Pancreas (tissue), 8 donors: ENCODE data around the gene DMRT3. TPM values are rescaled to one million over a fixed set of nuclear protein-coding genes. Genes with fewer than 3 reads are reported as not detected.

ENCODE experiments used
- polyA plus RNA-seq, 2 donors: library from polyadenylated mRNA; stranded (reverse); fragments of 200-250 nt; gene quantifications; one replicate each; pipeline ENCODE4 v1.2.3, GENCODE V29; 2013
- total RNA-seq, 6 donors: library from RNA; stranded (reverse); fragmentation: NEBNext Ultra II Directional in 4 of 6; extraction: Animal tissue kit (Norgen Biotek cat#: 25700) in 4 of 6; gene quantifications; one replicate each; pipeline versions ENCODE4 v1.2.1 to v1.2.4, GENCODE V29; 2021 to 2023
- donor health status: healthy with polysubstance abuse.
- donor health status: DM: no; HTN: no; CAD: no; lungs with moderate emphysema.
- donor health status: DM: no; HTN: no; CAD: no.
- donor health status: Bipolar disorder and iron deficiency.
- donor health status: DM: yes; HTN: yes; CAD: no.
- donor health status: DM: no; HTN: no; CAD: no.
- donor health status: DM: no; HTN: no; CAD: no.
- donor health status: DM: yes; HTN: yes; CAD: no.

The DMRT3 gene
- total and polyA plus RNA-seq, 8 donors = not detected

Other genes with a start within 250 kb of the DMRT3 start
- gene DMRT1, start 135.0 kb upstream of the DMRT3 start, total RNA-seq = not detected
- gene DMRT1, start 135.0 kb upstream of the DMRT3 start, polyA plus RNA-seq = not detected
- gene DMRT2, start 73.7 kb downstream of the DMRT3 start, total RNA-seq = under 1 TPM in 1 of 6 donors, not detected in 5; 0.14 TPM
- gene DMRT2, start 73.7 kb downstream of the DMRT3 start, polyA plus RNA-seq = under 1 TPM in 1 of 2 donors, not detected in 1; 0.07 TPM